Astrocyte (in vitro differentiated cells and primary cell): ENCODE measurements around the gene HDAC2. TPM values are rescaled to one million over a fixed set of nuclear protein-coding genes. Genes with fewer than 3 reads are reported as not detected.
A peak's percentile ranks its signal among the peaks of the same experiment; 100 is the strongest.

ENCODE experiments used
- DNase-seq: peaks from one replicate; pipeline ENCODE4 v3.0.0-alpha.2; 2010; ENCODE audit warnings: low read depth
- FAIRE-seq: peaks from 2 replicates; lab custom pipeline; 2011; peaks lifted over from hg19 to GRCh38; lab: Jason Lieb, UNC
- H2AFZ ChIP-seq: 2 replicates; pipeline ENCODE4 v1.6.0; 2012; ENCODE audit warnings: low read depth, low read length, inconsistent platforms
- H3K27ac ChIP-seq: 2 replicates; pipeline ENCODE4 v1.5.1; 2011; ENCODE audit warnings: low read depth, low read length, inconsistent platforms
- H3K27me3 ChIP-seq: 2 replicates; pipeline ENCODE4 v1.6.0; 2011; ENCODE audit warnings: low read length, inconsistent platforms; ENCODE audit not compliant: insufficient read depth
- H3K36me3 ChIP-seq: 2 replicates; pipeline ENCODE4 v1.5.1; 2011; ENCODE audit warnings: low read length, inconsistent platforms; ENCODE audit not compliant: insufficient read depth
- H3K4me1 ChIP-seq: 2 replicates; pipeline ENCODE4 v1.5.1; 2011; ENCODE audit warnings: low read length, inconsistent platforms; ENCODE audit not compliant: insufficient read depth
- H3K4me2 ChIP-seq: 2 replicates; pipeline ENCODE4 v1.6.0; 2012; ENCODE audit warnings: low read length, inconsistent platforms
- H3K4me3 ChIP-seq: 2 replicates; pipeline ENCODE4 v1.5.1; 2011; ENCODE audit warnings: low read depth, mild to moderate bottlenecking, low read length, inconsistent platforms; ENCODE audit not compliant: insufficient read depth
- H3K79me2 ChIP-seq: 2 replicates; pipeline ENCODE4 v1.6.0; 2012; ENCODE audit warnings: mild to moderate bottlenecking, low read length, inconsistent platforms; ENCODE audit not compliant: insufficient read depth
- H3K9ac ChIP-seq: 2 replicates; pipeline ENCODE4 v1.6.0; 2012; ENCODE audit warnings: mild to moderate bottlenecking, low read length, inconsistent platforms
- H3K9me3 ChIP-seq: 2 replicates; pipeline ENCODE4 v1.5.1; 2012; ENCODE audit warnings: low read depth, mild to moderate bottlenecking, low read length, inconsistent platforms; ENCODE audit not compliant: insufficient read depth
- H4K20me1 ChIP-seq: 2 replicates; pipeline ENCODE4 v1.6.0; 2012; ENCODE audit warnings: low read length, inconsistent platforms; ENCODE audit not compliant: insufficient read depth
- H3K27ac Mint-ChIP-seq: one replicate; pipeline ENCODE4 v1.8.0; 2021; ENCODE audit warnings: mild to moderate bottlenecking, mixed read lengths; ENCODE audit not compliant: unreplicated experiment
- H3K27me3 Mint-ChIP-seq: one replicate; pipeline ENCODE4 v1.8.0; 2021; ENCODE audit warnings: low read depth, mixed read lengths; ENCODE audit not compliant: unreplicated experiment
- H3K36me3 Mint-ChIP-seq: one replicate; pipeline ENCODE4 v1.8.0; 2021; ENCODE audit warnings: low read depth, mixed read lengths; ENCODE audit not compliant: unreplicated experiment
- H3K4me1 Mint-ChIP-seq: one replicate; pipeline ENCODE4 v1.8.0; 2021; ENCODE audit warnings: low read depth, mixed read lengths; ENCODE audit not compliant: unreplicated experiment
- H3K4me3 Mint-ChIP-seq: one replicate; pipeline ENCODE4 v1.8.0; 2021; ENCODE audit warnings: mild to moderate bottlenecking, moderate library complexity, mixed read lengths; ENCODE audit not compliant: unreplicated experiment
- H3K9me3 Mint-ChIP-seq: one replicate; pipeline ENCODE4 v1.8.0; 2021; ENCODE audit warnings: mild to moderate bottlenecking, mixed read lengths; ENCODE audit not compliant: unreplicated experiment
- EZH2 ChIP-seq: IDR thresholded peaks from 2 replicates; pipeline ENCODE4 v1.6.1; 2012; ENCODE audit warnings: mild to moderate bottlenecking, low read length, inconsistent platforms; ENCODE audit not compliant: insufficient read depth
- total RNA-seq: library from RNA; stranded (reverse); gene quantifications from 2 replicates; pipeline ENCODE4 v1.2.1, GENCODE V29; 2021
- TF ChIP-seq, protein P1 (sequence below): IDR thresholded peaks from 2 replicates; pipeline ENCODE4 v1.5.1; 2011; ENCODE audit warnings: low read depth, mild to moderate bottlenecking, inconsistent platforms, low read length, moderate library complexity; ENCODE audit not compliant: insufficient read depth

Gene HDAC2
- total RNA-seq, 1 donor from 2014 or later, result 179 TPM

DNA sequence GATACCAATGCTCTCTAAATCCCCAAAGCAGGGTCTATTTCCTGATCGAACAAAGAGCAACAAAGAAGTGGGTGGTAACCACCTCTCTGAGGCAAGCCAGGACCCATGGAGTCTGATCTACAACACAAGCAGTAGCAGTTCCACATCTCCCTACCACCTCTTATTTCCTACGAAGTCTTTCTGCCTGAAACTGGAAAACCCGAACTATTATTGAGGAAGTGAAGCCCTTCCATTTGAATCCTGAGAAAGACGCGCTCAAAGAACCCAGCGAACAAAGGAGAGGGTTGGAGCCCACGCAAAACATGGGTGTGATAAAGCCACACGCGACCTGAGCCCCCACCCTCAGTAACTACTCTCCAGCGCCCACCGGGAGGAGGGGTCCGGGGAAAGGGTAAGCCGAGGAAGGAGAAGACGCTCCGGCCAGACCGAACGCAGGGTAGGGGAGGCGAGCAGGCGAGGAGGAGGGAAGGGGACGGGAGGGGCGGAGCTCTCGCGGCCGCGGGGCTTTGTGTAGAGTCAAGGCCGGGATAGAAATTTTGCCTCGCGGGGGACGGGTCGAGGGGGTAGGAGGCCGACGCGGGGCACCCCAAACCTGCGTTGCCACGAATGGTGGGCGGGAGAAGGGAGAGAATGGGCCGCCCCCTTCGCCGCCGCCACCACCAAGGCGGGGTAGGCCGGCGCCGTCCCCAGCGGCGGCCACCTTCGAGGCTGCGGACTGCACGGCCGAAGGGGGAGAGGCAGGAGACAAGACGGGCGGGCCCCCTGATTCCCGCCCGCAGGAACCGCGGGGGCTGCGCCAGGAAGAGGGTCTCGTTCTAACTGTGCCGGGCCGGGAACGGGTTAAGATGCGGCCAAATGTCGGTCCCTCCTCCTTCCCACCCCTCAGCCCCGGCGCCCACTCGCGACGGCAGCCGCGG, 802 bp downstream of the HDAC2 start:
- H3K4me1 Mint-ChIP-seq, result peaks cover 16% of the 10 kb centered on the region
- H3K79me2 ChIP-seq, result peaks cover 61% of the 10 kb centered on the region
- DNase-seq (peak; percentile 35), FAIRE-seq (no peak)
- peak overlapping the region; percentile 95 for H3K27ac ChIP-seq
- H3K4me3 Mint-ChIP-seq, result peak overlapping the region; percentile 93
- H3K9me3 Mint-ChIP-seq, result no peaks in the 10 kb centered on the region
- no peak for TF ChIP-seq EZH2
- TF ChIP-seq, protein P1, sequence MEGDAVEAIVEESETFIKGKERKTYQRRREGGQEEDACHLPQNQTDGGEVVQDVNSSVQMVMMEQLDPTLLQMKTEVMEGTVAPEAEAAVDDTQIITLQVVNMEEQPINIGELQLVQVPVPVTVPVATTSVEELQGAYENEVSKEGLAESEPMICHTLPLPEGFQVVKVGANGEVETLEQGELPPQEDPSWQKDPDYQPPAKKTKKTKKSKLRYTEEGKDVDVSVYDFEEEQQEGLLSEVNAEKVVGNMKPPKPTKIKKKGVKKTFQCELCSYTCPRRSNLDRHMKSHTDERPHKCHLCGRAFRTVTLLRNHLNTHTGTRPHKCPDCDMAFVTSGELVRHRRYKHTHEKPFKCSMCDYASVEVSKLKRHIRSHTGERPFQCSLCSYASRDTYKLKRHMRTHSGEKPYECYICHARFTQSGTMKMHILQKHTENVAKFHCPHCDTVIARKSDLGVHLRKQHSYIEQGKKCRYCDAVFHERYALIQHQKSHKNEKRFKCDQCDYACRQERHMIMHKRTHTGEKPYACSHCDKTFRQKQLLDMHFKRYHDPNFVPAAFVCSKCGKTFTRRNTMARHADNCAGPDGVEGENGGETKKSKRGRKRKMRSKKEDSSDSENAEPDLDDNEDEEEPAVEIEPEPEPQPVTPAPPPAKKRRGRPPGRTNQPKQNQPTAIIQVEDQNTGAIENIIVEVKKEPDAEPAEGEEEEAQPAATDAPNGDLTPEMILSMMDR, result no peak
- H2AFZ ChIP-seq, result peak overlapping the region; percentile 99
- H3K36me3 Mint-ChIP-seq, result no peaks in the 10 kb centered on the region
- no peaks in the 10 kb centered on the region for H3K9me3 ChIP-seq
- peak overlapping the region; percentile 90 for H3K4me2 ChIP-seq
- peak overlapping the region; percentile 96 for H3K9ac ChIP-seq
- peaks cover 12% of the 10 kb centered on the region for H3K4me1 ChIP-seq
- peak overlapping the region; percentile 82 for H3K4me3 ChIP-seq
- H4K20me1 ChIP-seq, result peaks cover 49% of the 10 kb centered on the region
- H3K36me3 ChIP-seq, result no peaks in the 10 kb centered on the region
- peak overlapping the region; percentile 92 for H3K27ac Mint-ChIP-seq
- no peaks in the 10 kb centered on the region for H3K27me3 Mint-ChIP-seq
- H3K27me3 ChIP-seq, result no peaks in the 10 kb centered on the region

DNA sequence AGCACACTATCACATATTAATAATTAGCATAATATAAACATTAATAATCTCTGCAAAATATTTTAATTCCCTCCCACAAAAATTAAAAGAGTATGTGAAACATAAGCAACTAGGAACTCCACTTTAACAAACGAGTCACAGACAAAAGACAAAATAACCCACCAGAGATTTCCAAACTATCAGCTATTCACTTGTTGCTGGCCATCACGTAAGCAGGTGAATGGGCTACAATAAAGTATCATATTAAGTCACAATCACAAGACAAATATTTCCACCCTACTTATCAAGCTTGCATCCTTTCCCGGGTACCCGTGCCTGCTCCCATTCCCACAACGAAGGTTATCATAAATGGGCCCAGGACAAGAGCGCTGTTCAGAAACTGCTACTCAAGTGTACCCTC, 2.5 kb downstream of the HDAC2 start:
- Histone ChIP-seq H3K27ac (no peak overlapping the region), H3K79me2 (peaks cover 78% of the 10 kb centered on the region), H3K9ac (peak overlapping the region; percentile 96), H4K20me1 (peaks cover 65% of the 10 kb centered on the region), H2AFZ (no peak overlapping the region), H3K27me3 (no peaks in the 10 kb centered on the region), H3K4me3 (peak overlapping the region; percentile 82), H3K9me3 (no peaks in the 10 kb centered on the region), H3K36me3 (no peaks in the 10 kb centered on the region), H3K4me2 (peak overlapping the region; percentile 90), H3K4me1 (peaks cover 12% of the 10 kb centered on the region)
- DNase-seq (no peak), FAIRE-seq (no peak)
- Mint-ChIP-seq H3K9me3 (no peaks in the 10 kb centered on the region), H3K27ac (peak overlapping the region; percentile 8), H3K36me3 (no peaks in the 10 kb centered on the region), H3K4me1 (peaks cover 22% of the 10 kb centered on the region), H3K4me3 (peak overlapping the region; percentile 93), H3K27me3 (no peaks in the 10 kb centered on the region)
- TF ChIP-seq, protein P1, result no peak
- no peak for TF ChIP-seq EZH2

DNA sequence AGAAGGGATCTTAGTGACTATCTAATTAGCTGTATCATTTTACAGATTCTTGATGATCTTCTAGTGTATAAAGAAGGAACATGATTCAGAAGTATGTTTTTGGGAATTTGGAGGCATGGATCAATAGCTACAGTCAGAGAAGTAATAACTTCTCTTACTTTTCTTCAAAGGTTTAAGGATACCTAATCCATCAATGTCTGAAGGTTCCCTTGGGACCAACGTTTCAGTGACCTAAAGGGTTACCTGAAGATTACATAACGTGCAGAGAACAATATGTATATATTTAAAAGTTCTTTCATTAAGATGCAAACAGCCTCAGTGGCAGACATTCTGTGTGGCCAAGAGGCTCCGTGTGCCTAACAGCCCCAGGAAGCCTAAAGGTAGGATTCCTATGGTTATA, 3.2 kb downstream of the HDAC2 start:
- Histone ChIP-seq H3K4me3 (no peak overlapping the region), H3K4me1 (peaks cover 12% of the 10 kb centered on the region), H3K4me2 (peak overlapping the region; percentile 90), H3K36me3 (no peaks in the 10 kb centered on the region), H3K79me2 (peaks cover 84% of the 10 kb centered on the region), H3K27me3 (no peaks in the 10 kb centered on the region), H2AFZ (no peak overlapping the region), H3K27ac (no peak overlapping the region), H3K9ac (no peak overlapping the region), H4K20me1 (peaks cover 71% of the 10 kb centered on the region), H3K9me3 (no peaks in the 10 kb centered on the region)
- FAIRE-seq (no peak), DNase-seq (no peak)
- H3K9me3 Mint-ChIP-seq, result no peaks in the 10 kb centered on the region
- peaks cover 22% of the 10 kb centered on the region for H3K4me1 Mint-ChIP-seq
- H3K36me3 Mint-ChIP-seq, result no peaks in the 10 kb centered on the region
- no peak overlapping the region for H3K27ac Mint-ChIP-seq
- H3K27me3 Mint-ChIP-seq, result no peaks in the 10 kb centered on the region
- TF ChIP-seq, protein P1, result no peak
- TF ChIP-seq EZH2, result no peak
- peak overlapping the region; percentile 93 for H3K4me3 Mint-ChIP-seq
